Measurements from ENCODE around the gene THSD7B.

THSD7B gene

GRCh38 chr2:137300987-137301386, 535.6 kb downstream of the THSD7B start:
- H3K9ac ChIP-seq (ENCODE audit: low read length): peak overlapping the region; percentile 47
- H3K4me2 ChIP-seq (ENCODE audit: low read length): no peak overlapping the region
- H3K4me3 ChIP-seq (ENCODE audit: low read depth, low read length): no peak overlapping the region
- H3K18ac ChIP-seq (ENCODE audit: low read length): no peak overlapping the region
- no peak overlapping the region for H2AK5ac ChIP-seq (ENCODE audit: low read length)
- H4K12ac ChIP-seq (ENCODE audit: low read depth, low read length): no peak overlapping the region
- DNase-seq: no peak
- no peak overlapping the region for H4K8ac ChIP-seq (ENCODE audit: low read depth, low read length)
- no peak overlapping the region for H3K14ac ChIP-seq (ENCODE audit: low read length)
- no peak overlapping the region for H3K4ac ChIP-seq (ENCODE audit: low read depth, low read length)
- no peak overlapping the region for H2AFZ ChIP-seq (ENCODE audit: insufficient read depth, low read length, poor library complexity)
- H2BK12ac ChIP-seq (ENCODE audit: low read length): no peak overlapping the region
- H3K79me1 ChIP-seq (ENCODE audit: low read length): no peaks in the 10 kb centered on the region
- no peaks in the 10 kb centered on the region for H3K27me3 ChIP-seq (ENCODE audit: insufficient read depth, low read length)
- no peak overlapping the region for H3K23ac ChIP-seq (ENCODE audit: low read length)
- H3K27ac ChIP-seq (ENCODE audit: low read depth, low read length): no peak overlapping the region
- no peak overlapping the region for H4K91ac ChIP-seq (ENCODE audit: low read depth, low read length)
- H3K79me2 ChIP-seq (ENCODE audit: control insufficient read depth, insufficient read depth, low read length, poor library complexity): no peaks in the 10 kb centered on the region
- no peaks in the 10 kb centered on the region for H3K36me3 ChIP-seq (ENCODE audit: control insufficient read depth in 1 of 2, insufficient read depth in 2 of 2, low read length in 2 of 2)
- no CpG with 5 or more reads among the region's 2 CpGs for WGBS (ENCODE audit: extremely low coverage, insufficient coverage, insufficient read length)
- peaks cover 7% of the 10 kb centered on the region for H3K9me3 ChIP-seq (ENCODE audit: insufficient read depth, low read depth, low read length)
- H2BK120ac ChIP-seq (ENCODE audit: insufficient read depth, low read length, poor library complexity): no peak overlapping the region
- H3K4me1 ChIP-seq (ENCODE audit: control insufficient read depth in 1 of 2, insufficient read depth in 2 of 2, low read length in 2 of 2): no peaks in the 10 kb centered on the region
- no peak overlapping the region for H2BK5ac ChIP-seq (ENCODE audit: low read depth, low read length, poor library complexity)

- Histone ChIP-seq H3K27ac (ENCODE audit: low read depth, low read length) (no peak overlapping the region), H4K12ac (ENCODE audit: low read depth, low read length) (no peak overlapping the region), H3K9me3 (ENCODE audit: insufficient read depth, low read depth, low read length) (peaks cover 7% of the 10 kb centered on the region), H3K18ac (ENCODE audit: low read length) (no peak overlapping the region), H3K14ac (ENCODE audit: low read length) (no peak overlapping the region), H3K4me1 (ENCODE audit: control insufficient read depth in 1 of 2, insufficient read depth in 2 of 2, low read length in 2 of 2) (no peaks in the 10 kb centered on the region), H2BK12ac (ENCODE audit: low read length) (no peak overlapping the region), H3K9ac (ENCODE audit: low read length) (no peak overlapping the region), H2BK120ac (ENCODE audit: insufficient read depth, low read length, poor library complexity) (no peak overlapping the region), H3K4ac (ENCODE audit: low read depth, low read length) (no peak overlapping the region), H4K91ac (ENCODE audit: low read depth, low read length) (no peak overlapping the region), H3K4me3 (ENCODE audit: low read depth, low read length) (no peak overlapping the region), H3K27me3 (ENCODE audit: insufficient read depth, low read length) (no peaks in the 10 kb centered on the region), H3K4me2 (ENCODE audit: low read length) (no peak overlapping the region), H2AK5ac (ENCODE audit: low read length) (no peak overlapping the region), H2BK5ac (ENCODE audit: low read depth, low read length, poor library complexity) (no peak overlapping the region), H3K79me1 (ENCODE audit: low read length) (no peaks in the 10 kb centered on the region), H3K23ac (ENCODE audit: low read length) (no peak overlapping the region), H4K8ac (ENCODE audit: low read depth, low read length) (no peak overlapping the region), H2AFZ (ENCODE audit: insufficient read depth, low read length, poor library complexity) (no peak overlapping the region), H3K36me3 (ENCODE audit: control insufficient read depth in 1 of 2, insufficient read depth in 2 of 2, low read length in 2 of 2) (no peaks in the 10 kb centered on the region), H3K79me2 (ENCODE audit: control insufficient read depth, insufficient read depth, low read length, poor library complexity) (no peaks in the 10 kb centered on the region)
- no peak for DNase-seq
- no CpG with 5 or more reads among the region's 3 CpGs for WGBS (ENCODE audit: extremely low coverage, insufficient coverage, insufficient read length)
Observed at GRCh38 chr2:137302957-137303356, 537.6 kb downstream of the THSD7B start.

- no peak overlapping the region for H4K12ac ChIP-seq (ENCODE audit: low read depth, low read length)
- H3K9me3 ChIP-seq (ENCODE audit: insufficient read depth, low read depth, low read length): no peaks in the 10 kb centered on the region
- H3K27me3 ChIP-seq (ENCODE audit: insufficient read depth, low read length): no peaks in the 10 kb centered on the region
- H2BK120ac ChIP-seq (ENCODE audit: insufficient read depth, low read length, poor library complexity): no peak overlapping the region
- no peaks in the 10 kb centered on the region for H3K4me1 ChIP-seq (ENCODE audit: control insufficient read depth in 1 of 2, insufficient read depth in 2 of 2, low read length in 2 of 2)
- H2BK12ac ChIP-seq (ENCODE audit: low read length): no peak overlapping the region
- no peaks in the 10 kb centered on the region for H3K36me3 ChIP-seq (ENCODE audit: control insufficient read depth in 1 of 2, insufficient read depth in 2 of 2, low read length in 2 of 2)
- H3K23ac ChIP-seq (ENCODE audit: low read length): no peak overlapping the region
- no CpG with 5 or more reads among the region's 4 CpGs for WGBS (ENCODE audit: extremely low coverage, insufficient coverage, insufficient read length)
- no peak overlapping the region for H2AK5ac ChIP-seq (ENCODE audit: low read length)
- H3K4me3 ChIP-seq (ENCODE audit: low read depth, low read length): no peak overlapping the region
- no peaks in the 10 kb centered on the region for H3K79me1 ChIP-seq (ENCODE audit: low read length)
- H3K4me2 ChIP-seq (ENCODE audit: low read length): no peak overlapping the region
- DNase-seq: no peak
- no peak overlapping the region for H2AFZ ChIP-seq (ENCODE audit: insufficient read depth, low read length, poor library complexity)
- no peak overlapping the region for H3K18ac ChIP-seq (ENCODE audit: low read length)
- no peak overlapping the region for H3K27ac ChIP-seq (ENCODE audit: low read depth, low read length)
- H3K79me2 ChIP-seq (ENCODE audit: control insufficient read depth, insufficient read depth, low read length, poor library complexity): no peaks in the 10 kb centered on the region
- H2BK5ac ChIP-seq (ENCODE audit: low read depth, low read length, poor library complexity): no peak overlapping the region
- no peak overlapping the region for H3K4ac ChIP-seq (ENCODE audit: low read depth, low read length)
- no peak overlapping the region for H4K8ac ChIP-seq (ENCODE audit: low read depth, low read length)
- H3K9ac ChIP-seq (ENCODE audit: low read length): no peak overlapping the region
- no peak overlapping the region for H3K14ac ChIP-seq (ENCODE audit: low read length)
- no peak overlapping the region for H4K91ac ChIP-seq (ENCODE audit: low read depth, low read length)
Observed at GRCh38 chr2:137316075-137316474, 550.7 kb downstream of the THSD7B start.

- Histone ChIP-seq H2BK12ac (ENCODE audit: low read length) (no peak overlapping the region), H4K91ac (ENCODE audit: low read depth, low read length) (no peak overlapping the region), H3K4ac (ENCODE audit: low read depth, low read length) (no peak overlapping the region), H3K36me3 (ENCODE audit: control insufficient read depth in 1 of 2, insufficient read depth in 2 of 2, low read length in 2 of 2) (no peaks in the 10 kb centered on the region), H3K27me3 (ENCODE audit: insufficient read depth, low read length) (no peaks in the 10 kb centered on the region), H2AK5ac (ENCODE audit: low read length) (no peak overlapping the region), H3K4me1 (ENCODE audit: control insufficient read depth in 1 of 2, insufficient read depth in 2 of 2, low read length in 2 of 2) (no peaks in the 10 kb centered on the region), H3K9ac (ENCODE audit: low read length) (no peak overlapping the region), H3K18ac (ENCODE audit: low read length) (no peak overlapping the region), H3K79me2 (ENCODE audit: control insufficient read depth, insufficient read depth, low read length, poor library complexity) (no peaks in the 10 kb centered on the region), H4K12ac (ENCODE audit: low read depth, low read length) (no peak overlapping the region), H4K8ac (ENCODE audit: low read depth, low read length) (no peak overlapping the region), H3K4me3 (ENCODE audit: low read depth, low read length) (no peak overlapping the region), H2AFZ (ENCODE audit: insufficient read depth, low read length, poor library complexity) (no peak overlapping the region), H3K4me2 (ENCODE audit: low read length) (no peak overlapping the region), H2BK120ac (ENCODE audit: insufficient read depth, low read length, poor library complexity) (no peak overlapping the region), H3K23ac (ENCODE audit: low read length) (no peak overlapping the region), H3K27ac (ENCODE audit: low read depth, low read length) (no peak overlapping the region), H2BK5ac (ENCODE audit: low read depth, low read length, poor library complexity) (no peak overlapping the region), H3K14ac (ENCODE audit: low read length) (no peak overlapping the region), H3K9me3 (ENCODE audit: insufficient read depth, low read depth, low read length) (no peaks in the 10 kb centered on the region), H3K79me1 (ENCODE audit: low read length) (no peaks in the 10 kb centered on the region)
- no CpG with 5 or more reads among the region's 1 CpG for WGBS (ENCODE audit: extremely low coverage, insufficient coverage, insufficient read length)
- no peak for DNase-seq
Observed at GRCh38 chr2:137321566-137321965, 556.2 kb downstream of the THSD7B start.

Measured in trophoblast cell (in vitro differentiated cells and primary cell).